Gastroesophageal sphincter (tissue), 3 donors: ENCODE measurements around the gene OSTM1.

ENCODE experiments used
- CTCF ChIP-seq, 4 experiments: fragments of 200-600 bp in 2 of 4; fragments of 450-650 bp in 2 of 4; sonication (generic) in 1 of 4; IDR thresholded peaks; one replicate each; pipeline ENCODE4 v1.5.1; 2017 to 2019; ENCODE audit warnings: antibody characterized with exemption in 4 of 4, mild to moderate bottlenecking in 2 of 4, moderate library complexity in 2 of 4
- POLR2A ChIP-seq, 2 donors: fragments of 450-650 bp; IDR thresholded peaks; one replicate each; pipeline ENCODE4 v1.6.1; 2017; ENCODE audit warnings: antibody characterized with exemption in 2 of 2, mild to moderate bottlenecking in 2 of 2, moderate library complexity in 1 of 2

- TF ChIP-seq POLR2A (IDR thresholded peaks at IDR 0.05) = no peak
- TF ChIP-seq CTCF (IDR thresholded peaks at IDR 0.05) = no peak
Observed at GRCh38 chr6:108074057-108074358, 533 bp downstream of the OSTM1 start.
